ENCODE results near the gene ZNF326.
"Not testable (repeated sequence)": the region's sequence is repeated elsewhere in the genome, so short reads cannot be mapped to it uniquely, and the experiment has no call there.

The ZNF326 gene

DNA sequence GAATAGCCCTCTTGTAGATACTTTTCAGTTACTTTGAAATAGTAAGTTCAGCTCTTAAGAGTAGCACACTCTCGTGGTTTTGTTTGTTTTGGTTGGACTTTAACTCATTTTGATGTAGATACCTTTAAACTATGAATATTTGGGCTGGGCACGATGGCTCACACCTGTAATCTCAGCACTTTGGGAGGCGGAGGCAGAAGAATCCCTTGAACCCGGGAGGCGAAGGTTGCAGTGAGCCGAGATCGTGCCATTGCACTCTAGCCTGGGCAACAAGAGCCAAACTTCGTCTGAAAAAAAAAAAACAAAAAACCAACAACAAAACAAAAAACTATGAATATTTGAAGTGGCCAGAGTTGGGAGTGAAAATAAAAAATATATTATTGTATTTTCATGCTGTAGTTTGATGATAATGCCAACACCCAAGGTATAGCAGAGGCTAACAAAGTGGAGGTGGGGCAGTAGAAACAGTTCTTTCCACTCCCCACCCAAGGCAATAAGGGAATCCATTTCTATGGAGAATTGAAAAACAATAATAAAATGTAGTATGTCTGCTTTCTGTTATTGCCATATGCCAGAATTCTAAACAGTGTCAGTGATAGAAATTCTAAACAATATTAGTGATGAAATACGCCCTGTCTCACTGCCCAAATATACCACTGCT is 1.7 kb downstream of the ZNF326 start:
- Histone ChIP-seq H2BK15ac (replicated peaks; ENCODE audit: low read depth) (no peak overlapping the region), H3K56ac (ENCODE audit: low read length) (no peak overlapping the region), H3K79me2 (ENCODE audit: control insufficient read depth, insufficient read depth, low read length) (peaks cover 41% of the 10 kb centered on the region), H2BK120ac (ENCODE audit: low read depth, low read length) (no peak overlapping the region), H3K23ac (ENCODE audit: low read length) (no peak overlapping the region), H3K27me3 (ENCODE audit: insufficient read depth, low read length, poor library complexity) (no peaks in the 10 kb centered on the region), H3K18ac (ENCODE audit: low read length) (no peak overlapping the region), H2BK5ac (ENCODE audit: low read length) (no peak overlapping the region), H3K4me2 (ENCODE audit: low read length) (peak overlapping the region; percentile 28), H3K9ac (ENCODE audit: low read length) (peak overlapping the region; percentile 97), H4K5ac (ENCODE audit: low read length) (no peak overlapping the region), H4K8ac (ENCODE audit: low read depth, low read length) (no peak overlapping the region), H3K36me3 (ENCODE audit: control insufficient read depth, insufficient read depth, low read length) (no peaks in the 10 kb centered on the region), H3K4me3 (ENCODE audit: low read length) (no peak overlapping the region), H3K4me1 (ENCODE audit: control insufficient read depth, low read depth, low read length) (no peaks in the 10 kb centered on the region), H3K4ac (ENCODE audit: low read depth, low read length) (no peak overlapping the region), H3K27ac (ENCODE audit: low read depth, low read length) (no peak overlapping the region), H3K79me1 (ENCODE audit: low read length) (peaks cover 2% of the 10 kb centered on the region), H2AK5ac (ENCODE audit: low read length) (no peak overlapping the region)
- no peak for DNase-seq
- WGBS (ENCODE audit: extremely low coverage, insufficient coverage, low lambda C conversion rate): no CpG with 5 or more reads among the region's 9 CpGs

DNA sequence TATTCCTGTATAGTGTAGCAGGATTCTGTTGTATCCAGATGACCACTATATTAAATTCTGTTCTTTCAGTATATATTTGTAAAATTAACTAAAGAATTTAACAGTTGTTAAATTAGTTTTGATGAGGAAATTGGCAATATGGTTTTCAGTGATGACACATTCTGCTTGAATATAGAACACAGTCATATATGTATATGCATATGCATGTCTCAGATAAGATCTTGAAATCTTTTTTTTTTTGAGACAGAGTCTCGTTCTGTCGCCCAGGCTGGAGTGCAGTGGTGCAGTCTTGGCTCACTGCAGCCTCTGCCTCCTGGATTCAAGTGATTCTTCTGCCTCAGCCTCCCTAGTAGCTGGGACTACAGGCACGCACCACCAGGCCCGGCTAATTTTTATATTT is 2.2 kb downstream of the ZNF326 start:
- not testable (repeated sequence) for H3K27me3 ChIP-seq (ENCODE audit: insufficient read depth, low read length, poor library complexity); H3K4me3 ChIP-seq (ENCODE audit: low read length); H3K9ac ChIP-seq (ENCODE audit: low read length); H4K5ac ChIP-seq (ENCODE audit: low read length); H2BK5ac ChIP-seq (ENCODE audit: low read length); H3K23ac ChIP-seq (ENCODE audit: low read length); H3K18ac ChIP-seq (ENCODE audit: low read length); DNase-seq; H2BK120ac ChIP-seq (ENCODE audit: low read depth, low read length); H2BK15ac ChIP-seq (replicated peaks; ENCODE audit: low read depth); H3K4me1 ChIP-seq (ENCODE audit: control insufficient read depth, low read depth, low read length); H3K79me1 ChIP-seq (ENCODE audit: low read length); H3K4me2 ChIP-seq (ENCODE audit: low read length); H2AK5ac ChIP-seq (ENCODE audit: low read length); H3K56ac ChIP-seq (ENCODE audit: low read length); H3K27ac ChIP-seq (ENCODE audit: low read depth, low read length); H3K4ac ChIP-seq (ENCODE audit: low read depth, low read length); H3K36me3 ChIP-seq (ENCODE audit: control insufficient read depth, insufficient read depth, low read length); H4K8ac ChIP-seq (ENCODE audit: low read depth, low read length)
- no CpG with 5 or more reads among the region's 4 CpGs for WGBS (ENCODE audit: extremely low coverage, insufficient coverage, low lambda C conversion rate)
- peaks cover 41% of the 10 kb centered on the region for H3K79me2 ChIP-seq (ENCODE audit: control insufficient read depth, insufficient read depth, low read length)

DNA sequence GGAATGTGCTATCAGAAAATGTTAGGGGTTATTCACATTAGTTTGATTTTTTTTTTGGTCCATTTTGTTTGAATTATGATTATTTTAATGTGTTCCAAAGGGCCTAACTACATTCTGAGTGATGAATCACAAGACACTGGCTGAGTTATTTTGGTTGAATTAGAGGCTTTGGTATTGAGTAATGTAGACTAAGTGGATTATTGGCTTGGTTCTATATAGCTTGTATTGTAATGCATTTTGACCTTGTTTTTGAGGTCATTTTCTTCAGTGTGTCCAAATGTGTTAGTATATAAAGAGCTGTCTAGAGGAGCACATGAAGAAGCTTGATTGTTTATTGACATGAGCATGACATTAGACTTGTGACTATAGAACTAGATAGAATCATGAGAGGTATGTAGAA is 3.4 kb downstream of the ZNF326 start:
- no peak overlapping the region for H3K4ac ChIP-seq (ENCODE audit: low read depth, low read length)
- no peak overlapping the region for H2BK15ac ChIP-seq (replicated peaks; ENCODE audit: low read depth)
- no peak overlapping the region for H4K5ac ChIP-seq (ENCODE audit: low read length)
- H2AK5ac ChIP-seq (ENCODE audit: low read length): no peak overlapping the region
- H3K27me3 ChIP-seq (ENCODE audit: insufficient read depth, low read length, poor library complexity): no peaks in the 10 kb centered on the region
- H4K8ac ChIP-seq (ENCODE audit: low read depth, low read length): no peak overlapping the region
- no peak overlapping the region for H3K9ac ChIP-seq (ENCODE audit: low read length)
- no peak overlapping the region for H3K4me3 ChIP-seq (ENCODE audit: low read length)
- H3K79me1 ChIP-seq (ENCODE audit: low read length): peaks cover 2% of the 10 kb centered on the region
- H2BK5ac ChIP-seq (ENCODE audit: low read length): no peak overlapping the region
- H3K36me3 ChIP-seq (ENCODE audit: control insufficient read depth, insufficient read depth, low read length): no peaks in the 10 kb centered on the region
- H3K4me1 ChIP-seq (ENCODE audit: control insufficient read depth, low read depth, low read length): no peaks in the 10 kb centered on the region
- DNase-seq: no peak
- no peak overlapping the region for H2BK120ac ChIP-seq (ENCODE audit: low read depth, low read length)
- H3K4me2 ChIP-seq (ENCODE audit: low read length): no peak overlapping the region
- no peak overlapping the region for H3K23ac ChIP-seq (ENCODE audit: low read length)
- no peak overlapping the region for H3K27ac ChIP-seq (ENCODE audit: low read depth, low read length)
- no peak overlapping the region for H3K56ac ChIP-seq (ENCODE audit: low read length)
- H3K18ac ChIP-seq (ENCODE audit: low read length): no peak overlapping the region
- peaks cover 41% of the 10 kb centered on the region for H3K79me2 ChIP-seq (ENCODE audit: control insufficient read depth, insufficient read depth, low read length)

DNA sequence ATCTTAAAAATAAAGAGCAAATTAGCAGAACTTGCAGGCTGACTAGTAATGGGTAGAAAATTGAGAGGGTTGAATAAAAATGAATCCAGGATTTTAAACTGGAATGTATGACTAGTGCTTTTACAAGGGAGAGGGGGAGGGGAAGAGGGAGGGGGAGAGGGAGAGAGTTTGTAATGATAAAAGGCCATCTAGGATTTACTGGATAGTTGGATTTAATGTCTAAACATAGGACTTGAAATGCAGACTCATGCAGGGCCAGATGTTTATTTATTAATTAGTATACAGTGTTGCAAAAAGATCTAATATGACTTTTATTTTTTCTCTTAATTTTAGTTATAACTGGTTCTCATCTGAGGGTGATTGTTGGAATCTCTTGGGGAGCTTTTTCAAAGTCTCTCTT is 4.3 kb downstream of the ZNF326 start:
- no peaks in the 10 kb centered on the region for H3K27me3 ChIP-seq (ENCODE audit: insufficient read depth, low read length, poor library complexity)
- no peaks in the 10 kb centered on the region for H3K4me1 ChIP-seq (ENCODE audit: control insufficient read depth, low read depth, low read length)
- no peak overlapping the region for H4K8ac ChIP-seq (ENCODE audit: low read depth, low read length)
- no peak overlapping the region for H3K56ac ChIP-seq (ENCODE audit: low read length)
- no peak overlapping the region for H4K5ac ChIP-seq (ENCODE audit: low read length)
- no peak overlapping the region for H3K9ac ChIP-seq (ENCODE audit: low read length)
- DNase-seq: peak; percentile 17
- H3K79me2 ChIP-seq (ENCODE audit: control insufficient read depth, insufficient read depth, low read length): peaks cover 42% of the 10 kb centered on the region
- H3K79me1 ChIP-seq (ENCODE audit: low read length): peaks cover 2% of the 10 kb centered on the region
- no peak overlapping the region for H2BK120ac ChIP-seq (ENCODE audit: low read depth, low read length)
- no peak overlapping the region for H3K23ac ChIP-seq (ENCODE audit: low read length)
- H2BK5ac ChIP-seq (ENCODE audit: low read length): no peak overlapping the region
- H3K18ac ChIP-seq (ENCODE audit: low read length): no peak overlapping the region
- no peak overlapping the region for H3K4me2 ChIP-seq (ENCODE audit: low read length)
- H3K27ac ChIP-seq (ENCODE audit: low read depth, low read length): no peak overlapping the region
- H3K4me3 ChIP-seq (ENCODE audit: low read length): no peak overlapping the region
- no peak overlapping the region for H2AK5ac ChIP-seq (ENCODE audit: low read length)
- no peak overlapping the region for H2BK15ac ChIP-seq (replicated peaks; ENCODE audit: low read depth)
- H3K4ac ChIP-seq (ENCODE audit: low read depth, low read length): no peak overlapping the region
- H3K36me3 ChIP-seq (ENCODE audit: control insufficient read depth, insufficient read depth, low read length): no peaks in the 10 kb centered on the region

DNA sequence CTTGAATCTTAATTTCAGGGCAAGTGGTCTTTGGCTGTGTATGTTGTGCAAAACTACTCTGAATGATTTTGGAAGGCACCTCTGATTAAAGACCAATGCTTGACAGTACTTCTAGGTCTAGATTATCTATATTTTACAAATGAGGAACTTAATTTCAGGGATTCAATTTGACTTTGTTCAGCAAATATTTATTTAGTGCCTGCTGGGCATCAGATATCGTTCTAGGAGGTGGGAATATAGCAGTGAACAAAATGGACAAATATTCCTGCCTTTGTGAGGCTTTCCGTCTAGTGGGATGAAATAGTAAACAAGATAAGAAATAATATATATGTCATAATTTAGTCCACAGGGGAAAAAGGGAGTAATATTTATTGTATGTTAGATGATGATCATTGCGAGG is 4.7 kb downstream of the ZNF326 start:
- Histone ChIP-seq H3K79me2 (ENCODE audit: control insufficient read depth, insufficient read depth, low read length) (peaks cover 42% of the 10 kb centered on the region), H2BK120ac (ENCODE audit: low read depth, low read length) (no peak overlapping the region), H3K18ac (ENCODE audit: low read length) (no peak overlapping the region), H4K8ac (ENCODE audit: low read depth, low read length) (no peak overlapping the region), H3K36me3 (ENCODE audit: control insufficient read depth, insufficient read depth, low read length) (no peaks in the 10 kb centered on the region), H3K4me3 (ENCODE audit: low read length) (no peak overlapping the region), H2BK15ac (replicated peaks; ENCODE audit: low read depth) (no peak overlapping the region), H3K4ac (ENCODE audit: low read depth, low read length) (no peak overlapping the region), H4K5ac (ENCODE audit: low read length) (no peak overlapping the region), H3K79me1 (ENCODE audit: low read length) (peaks cover 2% of the 10 kb centered on the region), H3K56ac (ENCODE audit: low read length) (no peak overlapping the region), H3K27me3 (ENCODE audit: insufficient read depth, low read length, poor library complexity) (no peaks in the 10 kb centered on the region), H2BK5ac (ENCODE audit: low read length) (no peak overlapping the region), H2AK5ac (ENCODE audit: low read length) (no peak overlapping the region), H3K4me2 (ENCODE audit: low read length) (no peak overlapping the region), H3K9ac (ENCODE audit: low read length) (no peak overlapping the region), H3K27ac (ENCODE audit: low read depth, low read length) (no peak overlapping the region), H3K23ac (ENCODE audit: low read length) (no peak overlapping the region), H3K4me1 (ENCODE audit: control insufficient read depth, low read depth, low read length) (no peaks in the 10 kb centered on the region)
- DNase-seq: no peak
- WGBS (ENCODE audit: extremely low coverage, insufficient coverage, low lambda C conversion rate): 100% methylated on average over 1 of the region's 3 CpGs

DNA sequence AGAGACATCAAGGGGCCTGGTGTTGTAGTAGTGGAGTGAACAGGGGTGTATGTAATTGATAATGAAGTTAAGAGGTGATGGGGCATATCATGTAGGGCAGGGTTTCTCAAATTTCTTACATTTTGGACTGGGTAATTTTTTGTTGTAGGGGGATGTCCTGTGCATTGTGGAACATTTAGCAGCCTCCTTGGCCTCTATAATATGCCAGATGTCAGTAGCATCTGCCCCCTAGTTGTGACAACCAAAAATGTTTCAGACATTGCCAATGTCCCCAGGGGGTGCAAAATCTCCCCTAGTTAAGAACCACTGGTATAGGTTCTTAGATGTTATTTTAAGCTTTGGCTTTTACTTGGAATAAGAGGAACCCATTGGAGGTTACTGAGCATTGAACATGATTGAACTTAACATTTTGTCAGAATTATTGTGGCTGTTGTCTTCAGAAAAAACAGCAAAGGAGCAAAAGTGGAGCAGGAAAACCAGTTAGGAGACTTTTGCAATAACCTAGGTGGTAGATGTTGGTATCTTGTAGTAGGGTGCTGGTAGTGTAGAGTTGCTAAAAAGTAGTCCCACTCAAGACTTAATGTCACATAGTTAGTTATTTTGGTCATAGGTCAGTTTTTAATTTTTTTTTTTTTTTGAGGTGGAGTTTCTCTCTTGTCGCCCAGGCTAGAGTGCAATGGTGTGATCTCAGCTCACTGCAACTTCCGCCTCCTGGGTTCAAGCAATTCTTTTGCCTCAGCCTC is 6.2 kb downstream of the ZNF326 start:
- Histone ChIP-seq H3K4me2 (ENCODE audit: low read length) (no peak overlapping the region), H3K56ac (ENCODE audit: low read length) (no peak overlapping the region), H2BK120ac (ENCODE audit: low read depth, low read length) (no peak overlapping the region), H3K79me2 (ENCODE audit: control insufficient read depth, insufficient read depth, low read length) (peaks cover 34% of the 10 kb centered on the region), H3K9ac (ENCODE audit: low read length) (no peak overlapping the region), H3K4me1 (ENCODE audit: control insufficient read depth, low read depth, low read length) (no peaks in the 10 kb centered on the region), H3K36me3 (ENCODE audit: control insufficient read depth, insufficient read depth, low read length) (no peaks in the 10 kb centered on the region), H2AK5ac (ENCODE audit: low read length) (no peak overlapping the region), H3K4ac (ENCODE audit: low read depth, low read length) (no peak overlapping the region), H3K27me3 (ENCODE audit: insufficient read depth, low read length, poor library complexity) (no peaks in the 10 kb centered on the region), H3K23ac (ENCODE audit: low read length) (no peak overlapping the region), H4K5ac (ENCODE audit: low read length) (no peak overlapping the region), H3K79me1 (ENCODE audit: low read length) (peaks cover 2% of the 10 kb centered on the region), H3K18ac (ENCODE audit: low read length) (no peak overlapping the region), H4K8ac (ENCODE audit: low read depth, low read length) (no peak overlapping the region), H2BK15ac (replicated peaks; ENCODE audit: low read depth) (no peak overlapping the region), H3K4me3 (ENCODE audit: low read length) (no peak overlapping the region), H2BK5ac (ENCODE audit: low read length) (no peak overlapping the region), H3K27ac (ENCODE audit: low read depth, low read length) (no peak overlapping the region)
- WGBS (ENCODE audit: extremely low coverage, insufficient coverage, low lambda C conversion rate): no CpG with 5 or more reads among the region's 2 CpGs
- peak; percentile 59 for DNase-seq
